ENCODE results near the gene KLHL6. TPM values are rescaled to one million over a fixed set of nuclear protein-coding genes. Genes with fewer than 3 reads are reported as not detected.
"Not testable (repeated sequence)": the region's sequence is repeated elsewhere in the genome, so short reads cannot be mapped to it uniquely, and the experiment has no call there.

KLHL6 gene
- total RNA-seq, 1 experiment from 2014 or later: not detected

GRCh38 chr3:183572935-183573334, 17.4 kb upstream of the KLHL6 start:
- H2BK120ac ChIP-seq (ENCODE audit: low read depth, low read length, poor library complexity, severe bottlenecking): no peak overlapping the region
- no peak overlapping the region for H3K14ac ChIP-seq (ENCODE audit: insufficient read depth, low read length)
- no peaks in the 10 kb centered on the region for H3K9me3 ChIP-seq (ENCODE audit: control insufficient read depth, low read depth, low read length)
- no peak overlapping the region for H2BK5ac ChIP-seq (ENCODE audit: insufficient read length, low read length)
- no peaks in the 10 kb centered on the region for H3K4me1 ChIP-seq (ENCODE audit: insufficient read depth, low read length)
- H4K91ac ChIP-seq (ENCODE audit: insufficient read length, low read depth, low read length): no peak overlapping the region
- Mint-ChIP-seq H3K9me3 (no peaks in the 10 kb centered on the region), H3K36me3 (ENCODE audit: insufficient read depth in 1 of 3, low read depth in 3 of 3) (no peaks in the 10 kb centered on the region), H3K27me3 (ENCODE audit: low read depth) (no peaks in the 10 kb centered on the region; the same call in 1 of the 2 replicates), H3K4me3 (no peak overlapping the region), H3K4me1 (peaks cover 11 to 20% of the 10 kb centered on the region in 2 experiments), H3K27ac (no peak overlapping the region)
- TF ChIP-seq CTCF (conservative IDR thresholded peaks at IDR 0.05): no peak
- DNase-seq: no peak
- no CpG with 5 or more reads among the region's 3 CpGs for WGBS (ENCODE audit: extremely low coverage, insufficient read length, low lambda C conversion rate)
- H3K79me1 ChIP-seq (ENCODE audit: insufficient read depth, low read depth, low read length, poor library complexity, severe bottlenecking): no peaks in the 10 kb centered on the region
- no peak overlapping the region for H3K9ac ChIP-seq (ENCODE audit: extremely low read depth, insufficient read length, low read length)
- no peak overlapping the region for H3K27ac ChIP-seq (ENCODE audit: insufficient read length, low read depth, low read length)
- no peak overlapping the region for H2AK5ac ChIP-seq (ENCODE audit: insufficient read length, low read length)
- no peak overlapping the region for H4K5ac ChIP-seq (ENCODE audit: insufficient read length, low read depth, low read length)
- no peak overlapping the region for H3K4me2 ChIP-seq (ENCODE audit: insufficient read depth, insufficient read length, low read length)
- H3T11ph ChIP-seq (ENCODE audit: low read length): no peak overlapping the region
- H3K79me2 ChIP-seq (ENCODE audit: insufficient read depth, low read length): no peaks in the 10 kb centered on the region
- no peak overlapping the region for H2BK12ac ChIP-seq (ENCODE audit: insufficient read length, low read depth, low read length)
- no peak overlapping the region for H3K4ac ChIP-seq (ENCODE audit: low read depth, low read length)
- H4K8ac ChIP-seq (replicated peaks; ENCODE audit: insufficient read length, low read depth, low read length): no peak overlapping the region
- no peak overlapping the region for H3K56ac ChIP-seq (ENCODE audit: insufficient read length, low read depth, low read length)
- no peaks in the 10 kb centered on the region for H3K27me3 ChIP-seq (ENCODE audit: insufficient read depth, low read length)
- H2AFZ ChIP-seq (ENCODE audit: low read length): no peak overlapping the region
- no peaks in the 10 kb centered on the region for H4K20me1 ChIP-seq (ENCODE audit: control insufficient read depth, insufficient read depth, insufficient read length)
- no peaks in the 10 kb centered on the region for H3K23me2 ChIP-seq (ENCODE audit: insufficient read length, low read depth, low read length, poor library complexity, severe bottlenecking)
- no peak overlapping the region for H2BK15ac ChIP-seq (ENCODE audit: low read depth, low read length)
- H3K23ac ChIP-seq (ENCODE audit: insufficient read length, low read depth, low read length): no peak overlapping the region
- no peak overlapping the region for H3K18ac ChIP-seq (ENCODE audit: insufficient read length, low read depth, low read length)
- H2BK20ac ChIP-seq (ENCODE audit: low read depth, low read length, poor library complexity, severe bottlenecking): no peak overlapping the region

GRCh38 chr3:183570191-183570590, 14.7 kb upstream of the KLHL6 start:
- H3K4ac ChIP-seq (ENCODE audit: low read depth, low read length); H3K27me3 Mint-ChIP-seq (ENCODE audit: low read depth): not testable (repeated sequence)

More at GRCh38 chr3:183570191-183570590, 14.7 kb upstream of the KLHL6 start:
- not testable (repeated sequence) for H3K23me2 ChIP-seq (ENCODE audit: insufficient read length, low read depth, low read length, poor library complexity, severe bottlenecking); H3K4me2 ChIP-seq (ENCODE audit: insufficient read depth, insufficient read length, low read length); H3K36me3 Mint-ChIP-seq (ENCODE audit: insufficient read depth in 1 of 3, low read depth in 3 of 3); H4K5ac ChIP-seq (ENCODE audit: insufficient read length, low read depth, low read length); H3K9ac ChIP-seq (ENCODE audit: extremely low read depth, insufficient read length, low read length); H4K8ac ChIP-seq (replicated peaks; ENCODE audit: insufficient read length, low read depth, low read length); H2AK5ac ChIP-seq (ENCODE audit: insufficient read length, low read length); H3K4me1 Mint-ChIP-seq; H2AFZ ChIP-seq (ENCODE audit: low read length); H2BK120ac ChIP-seq (ENCODE audit: low read depth, low read length, poor library complexity, severe bottlenecking); H3K27ac ChIP-seq (ENCODE audit: insufficient read length, low read depth, low read length); H3K18ac ChIP-seq (ENCODE audit: insufficient read length, low read depth, low read length); H3K27me3 ChIP-seq (ENCODE audit: insufficient read depth, low read length); H2BK12ac ChIP-seq (ENCODE audit: insufficient read length, low read depth, low read length); H2BK15ac ChIP-seq (ENCODE audit: low read depth, low read length); H3K4me1 ChIP-seq (ENCODE audit: insufficient read depth, low read length); H3K14ac ChIP-seq (ENCODE audit: insufficient read depth, low read length); H3K9me3 ChIP-seq (ENCODE audit: control insufficient read depth, low read depth, low read length); H3K4me3 Mint-ChIP-seq; H3K27ac Mint-ChIP-seq; H2BK20ac ChIP-seq (ENCODE audit: low read depth, low read length, poor library complexity, severe bottlenecking); H3T11ph ChIP-seq (ENCODE audit: low read length); H3K9me3 Mint-ChIP-seq; H3K56ac ChIP-seq (ENCODE audit: insufficient read length, low read depth, low read length); DNase-seq; H4K20me1 ChIP-seq (ENCODE audit: control insufficient read depth, insufficient read depth, insufficient read length); H4K91ac ChIP-seq (ENCODE audit: insufficient read length, low read depth, low read length); H3K23ac ChIP-seq (ENCODE audit: insufficient read length, low read depth, low read length); H3K79me1 ChIP-seq (ENCODE audit: insufficient read depth, low read depth, low read length, poor library complexity, severe bottlenecking); H2BK5ac ChIP-seq (ENCODE audit: insufficient read length, low read length); H3K79me2 ChIP-seq (ENCODE audit: insufficient read depth, low read length)
- WGBS (ENCODE audit: extremely low coverage, insufficient read length, low lambda C conversion rate): no CpG with 5 or more reads among the region's 3 CpGs

Data from H9 (cell line).